K562 (cell line): ENCODE data around the gene EPB41L4A.

Experiments used
- GTF3C2 ChIP-seq: IDR thresholded peaks from 3 replicates; pipeline ENCODE4 v1.6.1; 2011; ENCODE audit warnings: borderline replicate concordance, mild to moderate bottlenecking, moderate library complexity; ENCODE audit not compliant: insufficient read length; ENCODE audit errors: extremely low read depth
- SMAD4 ChIP-seq: fragments of 250-450 bp; sonication (Bioruptor Pico); conservative IDR thresholded peaks from 2 replicates; pipeline ENCODE4 v1.8.0; 2021; ENCODE audit warnings: inconsistent platforms, mild to moderate bottlenecking, moderate library complexity

- TF ChIP-seq SMAD4 (CRISPR knock-in tag) (no peak), GTF3C2 (no peak)
Observed at GRCh38 chr5:112411903-112412302, 7.2 kb downstream of the EPB41L4A start.
